ENCODE data around the gene TRIM56.

DNA sequence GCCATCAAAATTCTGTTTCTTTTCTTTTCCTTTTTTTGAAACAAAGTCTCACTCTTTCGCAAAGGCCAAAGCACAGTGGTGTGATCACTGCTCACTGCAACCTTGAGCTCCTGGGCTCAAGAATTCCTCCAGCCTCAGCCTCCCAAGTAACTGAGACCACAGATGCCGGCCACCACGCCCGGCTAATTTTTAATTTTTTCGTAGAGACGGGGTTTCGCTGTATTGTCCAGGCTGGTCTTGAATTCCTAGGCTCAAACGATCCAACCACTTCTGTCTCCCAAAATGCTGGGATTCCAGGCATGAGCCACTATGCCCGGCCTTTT, 25.7 kb upstream of the TRIM56 start:
- TF ChIP-seq EZH2 (optimal IDR thresholded peaks at IDR 0.05; ENCODE audit: low read depth, low read length): no peak
- TF ChIP-seq, protein P1, sequence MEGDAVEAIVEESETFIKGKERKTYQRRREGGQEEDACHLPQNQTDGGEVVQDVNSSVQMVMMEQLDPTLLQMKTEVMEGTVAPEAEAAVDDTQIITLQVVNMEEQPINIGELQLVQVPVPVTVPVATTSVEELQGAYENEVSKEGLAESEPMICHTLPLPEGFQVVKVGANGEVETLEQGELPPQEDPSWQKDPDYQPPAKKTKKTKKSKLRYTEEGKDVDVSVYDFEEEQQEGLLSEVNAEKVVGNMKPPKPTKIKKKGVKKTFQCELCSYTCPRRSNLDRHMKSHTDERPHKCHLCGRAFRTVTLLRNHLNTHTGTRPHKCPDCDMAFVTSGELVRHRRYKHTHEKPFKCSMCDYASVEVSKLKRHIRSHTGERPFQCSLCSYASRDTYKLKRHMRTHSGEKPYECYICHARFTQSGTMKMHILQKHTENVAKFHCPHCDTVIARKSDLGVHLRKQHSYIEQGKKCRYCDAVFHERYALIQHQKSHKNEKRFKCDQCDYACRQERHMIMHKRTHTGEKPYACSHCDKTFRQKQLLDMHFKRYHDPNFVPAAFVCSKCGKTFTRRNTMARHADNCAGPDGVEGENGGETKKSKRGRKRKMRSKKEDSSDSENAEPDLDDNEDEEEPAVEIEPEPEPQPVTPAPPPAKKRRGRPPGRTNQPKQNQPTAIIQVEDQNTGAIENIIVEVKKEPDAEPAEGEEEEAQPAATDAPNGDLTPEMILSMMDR (IDR thresholded peaks at IDR 0.05; ENCODE audit: low read length): no peak
